ENCODE measurements around the gene AURKAIP1.
A peak's percentile ranks its signal among the peaks of the same experiment; 100 is the strongest.

AURKAIP1 gene

DNA sequence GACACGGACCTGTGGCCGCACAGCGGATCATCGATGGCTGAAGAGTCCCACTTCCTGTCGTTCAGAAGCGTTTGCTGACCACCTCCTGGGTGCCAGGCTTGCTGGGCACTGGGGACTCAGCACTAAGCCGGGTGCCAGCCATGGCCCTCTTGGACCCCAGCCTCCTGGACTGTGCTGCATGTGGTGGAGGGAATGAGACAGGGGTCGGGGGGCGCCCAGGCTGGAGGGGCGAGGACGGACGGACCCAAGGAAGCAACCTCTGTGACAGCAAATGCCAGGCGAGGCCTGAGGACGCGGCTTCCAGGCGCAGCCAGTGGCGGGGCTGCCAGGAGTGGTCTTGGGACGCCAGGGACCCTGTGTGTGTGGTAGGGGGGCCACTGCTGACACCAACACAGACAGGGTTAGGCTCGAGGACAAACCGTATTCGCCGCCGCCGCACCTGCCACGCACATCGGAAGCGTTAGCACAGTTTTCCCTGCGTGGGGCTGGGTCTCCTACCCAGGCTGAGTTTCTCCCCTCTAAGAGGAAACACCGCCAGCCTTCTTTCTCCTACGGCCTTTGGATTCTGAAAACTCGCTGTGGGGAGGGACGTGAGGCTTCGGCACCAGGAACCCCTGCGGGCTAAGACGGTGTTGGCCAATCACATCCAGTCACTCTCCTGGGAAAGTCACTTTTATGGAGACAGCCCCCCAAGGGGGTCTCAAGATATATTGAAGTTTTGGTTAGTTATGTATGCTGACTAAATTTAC is 13.6 kb downstream of the AURKAIP1 start:
- no peak for DNase-seq (ENCODE audit: low read depth)

DNA sequence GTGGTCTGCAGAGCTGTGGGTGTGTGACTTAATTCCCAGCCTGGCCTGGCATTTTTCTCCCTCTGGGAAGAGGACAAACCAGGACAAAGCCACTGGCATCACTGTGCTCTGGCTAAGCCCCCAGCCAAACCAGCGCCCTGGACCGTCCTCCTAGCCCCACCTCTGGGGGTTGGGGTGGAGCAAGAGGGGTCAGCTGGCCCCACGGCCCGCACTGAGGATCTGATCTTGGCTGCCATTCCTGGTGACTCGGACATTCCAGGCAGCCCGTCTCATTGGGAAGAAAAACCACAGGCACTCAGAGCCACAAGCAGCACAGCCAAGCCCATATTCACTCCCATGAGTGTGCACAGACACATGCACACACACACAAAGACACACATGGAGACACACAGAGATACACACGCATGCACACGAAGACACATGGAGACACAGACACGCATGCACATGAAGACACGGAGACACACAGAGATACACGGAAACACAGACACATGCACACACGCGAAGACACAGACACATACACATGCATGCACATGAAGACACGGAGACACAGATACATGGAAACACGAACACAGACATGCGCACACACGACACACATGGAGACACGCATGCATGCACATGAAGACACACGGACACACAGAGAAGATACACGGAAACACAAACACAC is 14.4 kb downstream of the AURKAIP1 start:
- no peak for DNase-seq (ENCODE audit: low read depth)

DNA sequence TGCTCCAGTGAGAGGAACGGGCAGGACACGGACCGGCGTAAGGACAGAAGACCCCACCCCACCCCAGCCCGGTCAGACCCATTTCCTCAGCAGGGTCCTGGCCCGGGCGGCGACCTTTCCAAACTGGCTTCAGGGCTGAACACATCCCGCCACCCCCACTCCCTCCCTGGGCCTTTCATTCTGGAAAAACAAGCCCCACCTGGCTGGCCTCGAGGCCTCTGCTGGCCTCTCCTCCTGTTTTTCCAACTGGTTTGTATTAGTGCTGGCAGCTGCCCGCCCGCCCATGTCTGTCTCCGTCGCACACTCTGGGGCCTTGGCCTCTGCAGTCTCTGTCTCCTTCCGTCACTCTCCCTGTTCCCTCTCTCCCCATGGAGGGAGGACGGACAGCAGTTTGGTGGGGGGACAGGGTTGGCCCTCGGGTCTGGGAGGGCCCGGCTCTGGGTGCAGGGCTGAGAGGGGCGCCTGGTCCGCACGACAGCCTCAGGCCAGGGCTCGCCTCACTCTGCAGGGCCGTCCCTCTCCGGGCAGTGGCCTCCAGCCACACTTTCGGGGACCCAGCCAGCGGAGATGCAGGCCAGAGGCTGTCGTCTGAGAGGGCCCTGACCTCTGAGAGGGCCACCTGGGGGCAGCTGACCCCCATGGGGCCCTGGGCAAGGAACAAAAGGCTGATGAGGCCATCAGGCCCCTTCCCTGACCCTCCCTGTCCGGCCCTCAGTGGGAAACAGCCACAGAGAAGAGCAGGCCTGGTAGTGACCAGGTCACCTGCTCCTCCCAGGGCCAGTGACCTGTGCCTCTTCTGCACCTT is 15.1 kb downstream of the AURKAIP1 start:
- DNase-seq (ENCODE audit: low read depth) = no peak

DNA sequence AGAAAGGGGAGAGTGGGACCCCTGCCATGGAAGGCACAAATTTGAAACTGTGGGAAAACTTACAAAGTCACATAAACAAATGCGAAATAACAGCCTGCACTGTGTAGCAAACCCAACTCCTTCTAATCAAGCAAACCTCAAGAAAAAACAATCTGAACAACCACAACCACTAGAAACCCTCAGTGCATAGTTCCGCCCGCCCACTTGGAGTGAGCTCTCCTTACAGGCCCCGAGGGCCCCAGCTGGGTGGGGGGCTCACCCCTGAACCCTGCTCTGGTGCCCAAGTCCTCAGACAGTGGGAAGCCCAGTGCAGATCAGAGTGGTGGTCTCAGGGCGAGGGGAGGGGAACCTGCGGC is 15.7 kb downstream of the AURKAIP1 start:
- no peak for DNase-seq (ENCODE audit: low read depth)

DNA sequence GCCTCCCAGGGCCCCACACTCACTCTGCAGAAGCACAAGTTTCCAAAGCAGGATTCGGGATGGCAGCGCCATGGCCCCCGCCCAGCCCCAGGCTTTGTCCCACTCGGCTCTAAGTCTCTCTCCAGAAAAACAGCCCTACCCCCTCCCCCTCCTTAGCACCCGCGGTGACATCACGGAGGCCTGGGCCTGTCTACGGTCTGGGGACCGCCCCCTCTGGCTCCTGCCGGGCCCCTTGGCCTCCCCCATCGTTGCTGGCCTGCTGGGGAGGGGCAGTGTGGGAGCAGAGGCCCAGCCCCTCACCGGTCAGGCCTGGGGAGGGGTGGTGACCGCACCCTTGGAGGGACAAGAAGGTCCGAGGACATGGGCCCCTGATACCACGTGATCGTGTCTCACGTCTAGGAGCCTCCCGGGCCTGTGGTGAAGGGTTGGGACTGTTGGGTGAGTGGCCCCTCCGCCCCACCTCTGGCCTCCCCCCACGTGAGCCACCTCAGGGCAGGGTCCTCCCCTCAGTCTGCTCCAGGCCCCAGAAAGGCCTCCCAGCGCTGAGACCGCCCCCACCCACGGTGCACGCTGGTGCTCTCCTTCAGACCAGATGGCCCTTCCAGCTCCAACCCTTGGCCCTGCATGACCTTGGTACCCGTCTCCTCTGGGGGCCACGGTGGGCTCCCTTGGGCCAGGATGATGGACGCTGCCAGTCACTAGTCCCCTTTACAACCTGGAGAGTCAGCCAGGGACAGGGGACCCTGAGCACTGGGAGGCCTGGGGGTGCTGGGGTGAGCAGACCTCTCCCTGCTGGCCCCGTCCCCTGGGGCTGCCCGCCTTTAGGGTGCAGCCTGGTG is 16.4 kb downstream of the AURKAIP1 start, which contains the start of gene MXRA8:
Gene MXRA8, minus strand, starts transcription at position 123 of the 839 bp plus-strand sequence. Its CDS starts 51 bp downstream, at position 72.
- DNase-seq (ENCODE audit: low read depth) = no peak

DNA sequence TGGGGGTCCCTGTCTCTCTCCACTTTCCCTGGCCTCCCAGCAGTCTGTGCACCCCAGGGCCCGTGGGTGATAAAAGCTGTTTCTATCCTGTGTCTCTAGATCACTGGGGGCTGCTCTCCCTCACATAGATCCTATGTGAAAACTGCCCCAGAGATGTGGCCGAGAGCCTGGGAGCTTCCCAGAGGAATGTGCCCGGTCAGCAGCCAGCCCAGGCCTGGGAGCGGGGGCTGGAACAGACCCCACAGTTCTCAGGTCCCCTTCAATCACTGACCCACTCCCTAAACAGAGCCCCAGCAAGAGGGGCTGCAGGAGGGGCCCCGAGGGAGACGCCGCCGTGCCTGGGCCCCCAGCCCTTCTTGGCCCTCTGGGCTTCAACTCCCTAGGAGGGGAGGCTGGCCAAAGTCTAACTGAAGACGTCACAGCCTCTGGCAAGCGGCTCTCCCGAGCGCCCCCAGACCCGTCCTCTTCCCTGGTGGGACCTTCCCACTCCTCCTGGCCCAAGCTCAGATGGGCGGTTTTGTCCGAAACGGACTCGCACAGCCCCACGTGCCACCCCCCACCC is 17.1 kb downstream of the AURKAIP1 start:
- DNase-seq (ENCODE audit: low read depth) = no peak

DNA sequence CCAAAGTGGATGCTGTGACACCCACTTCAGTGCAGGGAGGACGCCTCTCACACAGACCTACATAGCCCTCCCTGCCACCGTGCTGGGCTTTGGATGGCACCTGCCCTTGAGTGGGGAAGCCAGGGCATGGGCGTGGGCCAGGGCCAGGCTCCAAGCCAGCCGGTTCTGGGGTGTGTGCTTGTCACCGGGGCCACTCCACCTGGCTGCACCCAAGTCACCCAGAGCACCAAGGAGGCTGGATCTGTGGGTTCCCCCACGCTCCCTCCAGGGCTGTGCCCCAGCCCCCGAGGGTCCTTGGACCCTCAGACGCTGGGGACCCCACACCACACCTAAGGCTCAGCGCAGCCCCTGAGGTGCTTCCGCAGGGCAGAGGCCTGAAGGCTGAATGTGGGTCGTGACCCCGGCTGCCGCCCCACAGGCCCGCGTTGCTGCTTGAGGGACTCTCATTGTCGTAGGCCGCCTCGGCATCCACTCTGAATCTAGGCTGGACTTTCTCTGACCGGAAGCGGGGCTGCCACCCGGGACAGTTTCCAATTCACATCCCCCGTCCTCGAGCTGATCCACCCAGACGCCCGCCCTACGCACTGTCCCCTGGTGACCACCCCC is 18.1 kb downstream of the AURKAIP1 start:
- DNase-seq (ENCODE audit: low read depth) = no peak

DNA sequence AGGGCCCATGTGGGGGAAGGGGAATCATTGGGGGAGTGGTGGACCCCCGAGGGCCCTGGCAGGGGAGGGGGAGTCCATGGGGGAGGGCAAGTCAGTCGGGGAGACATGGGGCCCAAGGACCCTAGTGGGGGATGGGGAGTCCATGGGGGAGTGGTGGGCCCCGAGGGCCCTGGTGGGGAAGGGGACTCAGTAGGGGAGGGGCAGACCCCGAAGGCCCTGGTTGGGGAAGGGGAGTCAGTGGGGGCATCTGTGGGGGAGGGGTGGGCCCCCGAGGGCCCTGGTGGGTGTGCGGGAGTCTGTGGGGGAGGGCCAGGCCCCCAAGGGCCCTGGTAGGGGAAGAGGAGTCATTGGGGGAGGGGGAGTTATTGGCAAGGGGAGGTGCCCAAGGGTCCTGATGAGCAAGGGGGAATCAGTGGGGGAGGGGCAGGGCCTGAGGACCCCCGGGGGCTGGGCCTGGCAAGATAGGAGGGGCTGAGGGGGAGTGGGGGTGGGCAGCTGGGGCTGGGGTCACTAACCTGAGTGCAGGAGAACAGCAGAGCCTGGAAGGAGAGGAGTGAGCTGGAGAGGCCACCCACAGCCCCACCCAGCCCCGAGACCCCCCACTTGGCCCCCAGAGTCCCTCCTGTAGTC is 18.7 kb downstream of the AURKAIP1 start:
- no peak for DNase-seq (ENCODE audit: low read depth)

DNA sequence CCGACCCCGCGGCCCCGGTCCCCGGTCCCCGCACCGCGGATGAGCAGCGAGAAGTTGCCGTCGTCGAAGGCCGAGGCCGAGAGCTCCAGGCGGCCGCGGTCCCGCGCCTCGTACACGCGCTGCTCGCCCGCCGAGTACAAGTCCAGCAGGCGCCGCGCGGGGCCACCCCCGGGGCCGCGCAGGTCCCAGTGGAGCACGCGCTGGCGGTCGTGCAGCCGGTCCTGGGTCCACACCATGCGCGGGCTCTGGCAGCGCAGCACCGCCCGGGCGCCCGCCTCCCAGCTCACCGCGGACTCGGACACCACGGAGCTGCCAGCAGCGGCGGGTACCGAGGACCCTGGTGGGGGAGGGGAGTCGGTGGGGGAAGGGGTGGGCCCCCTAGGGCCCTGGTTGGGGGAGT is 19.6 kb downstream of the AURKAIP1 start:
- no peak for DNase-seq (ENCODE audit: low read depth)

DNA sequence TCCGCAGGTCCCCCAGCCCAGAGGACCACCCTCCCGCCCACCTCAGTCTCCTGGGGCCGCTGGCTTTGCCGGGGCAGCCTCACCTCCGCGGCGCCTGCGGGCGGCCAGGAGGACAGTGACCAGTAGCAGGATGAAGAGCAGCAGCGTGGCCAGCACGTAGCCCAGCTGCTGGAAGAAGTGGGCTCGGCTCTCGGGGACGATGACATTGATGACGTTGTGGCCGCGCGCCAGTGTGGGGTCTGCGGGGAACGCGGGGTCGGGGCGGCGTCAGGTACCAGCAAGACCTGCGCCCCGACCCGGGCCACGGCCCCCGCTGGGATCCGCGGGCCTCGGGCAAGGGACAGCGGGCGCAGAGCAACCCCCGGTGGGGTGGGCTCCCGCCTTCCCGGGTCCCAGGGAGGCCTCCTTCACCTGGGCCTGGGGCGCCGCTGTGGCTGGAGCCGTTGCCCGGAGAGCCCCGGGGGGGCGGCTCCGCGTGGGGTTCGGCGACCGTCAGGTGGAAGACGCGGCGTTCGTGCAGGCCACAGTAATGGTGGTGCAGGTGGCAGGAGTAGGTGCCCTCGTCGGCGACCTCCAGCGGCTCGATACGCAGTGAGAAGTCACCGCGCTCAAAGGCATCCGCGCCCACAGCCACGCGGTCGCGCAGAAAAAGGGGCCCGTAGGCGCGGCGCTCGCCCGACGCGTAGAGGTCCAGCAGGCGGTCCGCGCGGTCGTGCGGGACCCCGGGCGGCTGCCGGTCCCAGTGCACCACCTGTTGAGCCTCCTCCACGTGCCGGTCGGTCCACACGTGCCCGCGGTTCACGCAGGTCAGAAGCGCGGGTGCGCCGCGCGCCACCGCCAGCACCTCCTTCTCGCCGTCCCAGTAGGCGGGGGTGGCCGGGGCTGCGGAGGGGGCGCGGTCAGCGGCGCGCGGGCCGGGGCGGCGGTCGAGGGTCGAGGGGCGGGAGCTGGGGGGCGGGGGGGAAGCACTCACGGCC is 20.4 kb downstream of the AURKAIP1 start:
- no peak for DNase-seq (ENCODE audit: low read depth)

DNA sequence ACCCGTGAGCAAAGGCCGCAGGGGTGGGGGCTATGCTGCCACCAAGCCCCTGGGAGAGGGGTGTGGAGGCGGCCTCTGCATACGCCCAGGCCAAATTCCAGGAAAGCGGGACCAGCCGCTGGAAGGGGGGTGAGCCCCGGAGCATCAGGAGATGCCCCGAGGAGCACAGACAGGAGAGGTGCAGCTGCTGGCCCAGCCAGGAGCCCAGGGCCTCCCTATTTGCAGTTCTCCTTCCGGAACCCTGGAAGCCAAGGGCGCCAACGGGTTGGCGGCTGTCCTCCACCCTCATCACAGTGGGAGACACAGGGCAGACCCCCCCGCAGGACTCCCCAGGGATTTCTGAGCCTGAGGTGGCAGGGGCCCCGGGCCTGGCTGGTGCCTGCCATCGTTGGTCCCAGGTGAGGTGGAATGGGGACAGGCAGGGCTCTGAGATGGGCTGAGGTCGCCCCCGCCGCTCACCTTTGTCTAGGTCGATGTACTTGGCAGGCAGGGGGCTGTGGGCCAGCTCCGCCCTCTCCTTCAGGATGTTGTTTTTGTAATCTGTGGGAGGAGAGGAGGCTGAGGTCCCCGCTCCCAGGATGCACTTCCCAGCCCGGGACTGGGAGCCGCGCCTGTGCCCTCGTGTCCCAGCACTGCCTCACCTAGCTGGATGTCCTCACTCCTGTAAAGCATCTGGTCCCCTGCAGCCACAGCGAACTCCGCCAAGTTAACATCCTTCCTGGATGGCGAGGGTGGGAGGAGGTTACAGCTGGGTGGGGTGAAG is 21.4 kb downstream of the AURKAIP1 start:
- no peak for DNase-seq (ENCODE audit: low read depth)

DNA sequence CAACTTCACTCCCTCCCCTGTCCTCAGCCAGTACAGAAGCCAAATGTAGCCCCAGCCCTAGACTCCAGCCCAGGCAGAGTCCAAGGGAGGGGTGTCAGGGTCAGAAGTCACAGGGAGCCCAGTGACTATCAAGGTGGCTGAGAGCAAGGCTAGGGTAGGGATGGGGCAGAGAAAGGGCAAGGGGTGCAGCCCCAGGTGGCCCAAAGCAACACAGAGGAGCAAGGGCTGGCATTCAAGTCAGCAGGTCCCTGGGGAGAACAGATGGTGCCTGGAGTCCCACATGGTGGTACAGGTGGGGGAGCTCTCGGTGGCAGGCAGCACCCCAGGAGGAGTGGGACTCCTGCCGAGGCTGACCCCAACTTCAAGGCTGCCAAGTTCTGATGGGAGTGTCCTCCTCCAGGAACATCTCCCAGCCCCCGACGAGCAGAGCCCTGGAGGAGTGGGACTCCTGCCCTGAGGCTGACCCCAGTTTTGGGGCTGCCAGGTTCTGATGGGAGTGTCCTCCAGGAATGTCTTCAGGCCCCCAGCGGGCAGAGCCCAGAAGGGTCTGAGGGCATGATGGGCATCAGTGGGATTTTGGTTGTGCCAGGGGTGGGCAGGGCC is 22.1 kb downstream of the AURKAIP1 start:
- no peak for DNase-seq (ENCODE audit: low read depth)

DNA sequence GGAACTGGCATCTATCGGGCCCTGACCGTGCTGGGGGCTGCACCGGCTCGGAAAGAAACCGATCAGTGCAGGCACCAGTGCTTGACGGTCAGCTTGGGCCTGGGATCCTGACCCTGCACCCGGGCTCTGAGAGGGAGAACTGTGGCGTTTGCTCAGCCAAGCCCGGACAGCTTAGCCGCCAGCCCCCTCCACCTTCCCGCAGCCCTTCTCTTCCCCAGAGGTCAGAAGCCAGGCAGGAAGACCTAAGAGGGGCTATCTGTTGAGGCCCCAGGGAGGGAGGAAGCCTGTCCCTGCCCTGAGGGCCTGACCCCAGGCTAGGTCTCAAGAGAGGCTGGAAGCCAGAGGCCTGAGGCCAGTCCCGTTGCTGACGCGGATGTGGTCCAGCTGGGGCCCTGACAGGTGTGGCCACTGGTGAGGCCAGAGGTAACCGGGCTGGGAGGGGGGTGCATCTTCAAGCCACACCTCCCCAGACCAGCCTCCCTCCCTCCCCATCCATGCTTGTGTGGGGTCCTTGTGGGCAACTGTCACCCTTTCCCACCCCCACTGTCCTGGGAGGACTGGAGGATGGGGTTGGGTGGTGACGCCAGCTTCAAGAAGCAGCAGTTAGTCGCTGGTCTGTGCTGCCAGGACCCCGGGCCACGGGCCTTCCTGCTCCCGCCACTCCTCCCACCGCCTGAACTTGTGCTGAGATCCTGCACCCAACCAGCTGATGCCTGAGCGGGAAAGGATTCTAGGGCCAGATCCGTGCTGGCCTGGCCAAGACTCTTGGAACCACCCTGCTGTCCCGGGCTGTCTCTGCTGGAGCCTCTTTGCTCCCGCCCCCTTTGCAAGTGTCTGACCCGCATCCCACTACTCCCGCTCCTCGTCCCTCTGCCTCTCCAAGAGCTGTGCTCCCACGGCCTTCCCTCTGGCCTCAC is 23.2 kb downstream of the AURKAIP1 start:
- no peak for DNase-seq (ENCODE audit: low read depth)

DNA sequence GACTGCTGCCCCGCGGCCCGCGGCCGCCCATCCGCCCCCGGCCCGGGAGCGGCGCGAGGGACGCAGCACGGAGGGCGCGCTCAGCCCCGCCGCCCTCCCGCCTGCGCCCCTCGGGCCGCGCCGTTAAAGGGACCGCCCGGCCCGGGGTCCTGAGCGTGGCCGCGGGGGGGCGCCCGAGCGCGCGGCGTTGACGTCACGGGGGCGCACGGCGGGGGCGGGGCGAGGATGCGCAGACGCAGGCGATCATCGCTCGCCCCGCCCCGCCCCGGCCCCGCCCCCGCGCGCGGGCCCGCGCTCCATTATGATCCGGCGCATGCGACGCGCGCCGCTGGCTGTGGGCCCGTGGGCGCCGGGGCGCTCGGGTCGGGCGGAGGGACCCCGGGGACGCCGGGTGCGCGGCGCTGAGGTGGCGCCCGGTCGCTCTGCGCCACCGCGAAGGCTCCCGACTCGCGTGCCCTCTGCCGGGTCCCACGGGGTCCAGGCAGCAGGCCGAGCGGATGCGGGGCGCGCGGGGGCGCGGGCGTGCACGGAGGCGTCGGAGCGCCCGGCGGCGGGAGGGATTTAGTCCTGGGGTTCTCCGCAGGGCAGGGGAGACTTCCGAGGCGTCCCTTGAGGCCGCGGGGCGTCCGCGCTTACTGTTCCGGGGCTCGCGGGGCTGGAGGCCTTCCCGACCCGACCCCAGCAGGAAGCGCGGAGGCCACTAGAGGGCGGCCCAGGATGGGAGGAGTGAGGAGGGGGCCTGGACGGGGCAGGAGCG is 25.6 kb downstream of the AURKAIP1 start, which contains the start of gene DVL1:
Gene DVL1, minus strand, starts transcription at position 163 of the 757 bp plus-strand sequence. CDS start 353 bp downstream, outside the sequence.
- peak; percentile 54 for DNase-seq (ENCODE audit: low read depth)

DNA sequence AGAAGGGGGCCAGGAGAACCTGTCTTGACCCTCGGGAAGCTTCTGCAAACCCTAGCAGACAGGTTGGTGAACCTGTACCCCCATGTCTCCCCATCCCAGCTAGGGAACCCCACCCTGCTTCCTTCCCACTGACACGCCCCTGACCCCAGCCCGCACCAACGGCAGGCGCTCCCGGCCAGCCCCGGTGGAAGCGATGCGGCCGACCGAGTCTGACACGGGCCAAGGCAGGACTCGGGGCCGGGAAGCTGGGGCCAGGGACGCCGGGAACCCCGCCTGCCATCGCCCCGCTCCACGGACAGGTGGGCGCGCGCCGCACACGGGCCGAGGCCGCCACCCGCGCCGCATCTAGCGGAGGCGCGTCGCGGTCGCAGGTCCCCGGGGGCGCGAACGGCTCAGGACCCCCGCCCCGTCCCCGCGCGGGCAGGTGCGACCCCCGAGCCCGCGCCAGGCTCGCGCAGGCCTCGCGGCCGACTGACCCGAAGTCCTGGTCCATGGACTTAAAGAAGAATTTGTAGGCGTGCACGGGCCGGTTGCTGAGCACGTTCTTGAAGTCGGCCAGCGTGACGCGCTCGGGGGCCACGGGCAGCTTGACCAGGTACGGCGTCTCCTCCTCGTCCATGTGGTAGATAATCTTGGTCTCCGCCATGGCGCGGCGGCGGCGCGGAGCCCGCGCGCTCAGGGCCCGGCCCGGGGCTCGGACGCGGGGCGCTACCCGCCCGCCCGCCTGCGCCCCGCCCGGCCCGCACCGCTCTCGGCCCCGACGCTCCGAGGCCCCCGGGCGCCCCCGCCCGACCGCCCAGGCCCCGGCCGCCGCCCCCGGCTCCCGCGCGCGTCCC is 26.4 kb downstream of the AURKAIP1 start:
- DNase-seq (ENCODE audit: low read depth) = no peak
